GM18505 (cell line): Measurements from ENCODE around the gene OGDH.

Experiments
- ATAC-seq: cut with Tn5 transposase; IDR thresholded peaks from one replicate; pipeline ENCODE4 v1.9.1; 2021; ENCODE audit not compliant: unreplicated experiment
- POLR2A ChIP-seq: IDR thresholded peaks from 4 replicates; pipeline ENCODE4 v1.6.1; 2011; ENCODE audit warnings: borderline replicate concordance; ENCODE audit not compliant: insufficient read depth, insufficient read length; ENCODE audit errors: extremely low read depth

OGDH gene

GRCh38 chr7:44733708-44734481 lies 127.5 kb downstream of the OGDH start:
- no peak for TF ChIP-seq POLR2A
- ATAC-seq, result no peak

- ATAC-seq, result no peak
- no peak for TF ChIP-seq POLR2A
Measured at GRCh38 chr7:44735403-44736165, 129.2 kb downstream of the OGDH start.

GRCh38 chr7:44736896-44737295 lies 130.5 kb downstream of the OGDH start:
- TF ChIP-seq POLR2A, result no peak
- no peak for ATAC-seq

GRCh38 chr7:44738051-44738723 lies 131.8 kb downstream of the OGDH start:
- no peak for TF ChIP-seq POLR2A
- ATAC-seq, result no peak

GRCh38 chr7:44738876-44739665 lies 132.6 kb downstream of the OGDH start:
- no peak for TF ChIP-seq POLR2A
- ATAC-seq, result no peak

GRCh38 chr7:44740055-44740454 lies 133.6 kb downstream of the OGDH start:
- no peak for TF ChIP-seq POLR2A
- no peak for ATAC-seq

- ATAC-seq, result no peak
Measured at GRCh38 chr7:44743750-44744149, 137.3 kb downstream of the OGDH start.

GRCh38 chr7:44748045-44748947 lies 141.9 kb downstream of the OGDH start, which contains the start of gene ZMIZ2:
TSS of gene ZMIZ2 (plus strand) at chr7:44748847. CDS start at chr7:44756250, 7,403 bp downstream.
- ATAC-seq, result peak; percentile 67
- peak; percentile 61 for TF ChIP-seq POLR2A

More at GRCh38 chr7:44743750-44744149, 137.3 kb downstream of the OGDH start:
- no peak for TF ChIP-seq POLR2A

GRCh38 chr7:44748948-44749731 lies 142.7 kb downstream of the OGDH start:
- TF ChIP-seq POLR2A, result no peak
- ATAC-seq, result peak; percentile 9

- TF ChIP-seq POLR2A, result no peak
- ATAC-seq, result no peak
Measured at GRCh38 chr7:44749992-44750391, 143.6 kb downstream of the OGDH start.

GRCh38 chr7:44750424-44750823 lies 144.0 kb downstream of the OGDH start:
- TF ChIP-seq POLR2A, result no peak

More at GRCh38 chr7:44750424-44750823, 144.0 kb downstream of the OGDH start:
- no peak for ATAC-seq
